Suprapubic skin (tissue), 4 donors: ENCODE measurements around the gene UBE3A. TPM values are rescaled to one million over a fixed set of nuclear protein-coding genes. Genes with fewer than 3 reads are reported as not detected.

Experiments
- DNase-seq, 2 donors: peaks; one replicate each; pipeline ENCODE4 v3.0.0-alpha.2; 2019; ENCODE audit warnings: low spot score in 2 of 2
- H3K27ac ChIP-seq: fragments of 200-600 bp; sonication (generic); one replicate; pipeline ENCODE4 v1.5.1; 2019
- H3K27me3 ChIP-seq: fragments of 200-600 bp; sonication (generic); one replicate; pipeline ENCODE4 v1.5.1; 2019
- H3K36me3 ChIP-seq: fragments of 200-600 bp; sonication (generic); one replicate; pipeline ENCODE4 v1.5.1; 2019
- H3K4me1 ChIP-seq: fragments of 200-600 bp; sonication (generic); one replicate; pipeline ENCODE4 v1.5.1; 2019
- H3K4me3 ChIP-seq: fragments of 200-600 bp; sonication (generic); one replicate; pipeline ENCODE4 v1.5.1; 2019; ENCODE audit warnings: mild to moderate bottlenecking
- H3K9me3 ChIP-seq: fragments of 200-600 bp; sonication (generic); one replicate; pipeline ENCODE4 v1.5.1; 2019
- CTCF ChIP-seq, 2 donors: fragments of 200-600 bp in 1 of 2; fragments of 450-650 bp in 1 of 2; sonication (generic) in 1 of 2; IDR thresholded peaks; one replicate each; pipeline ENCODE4 v1.5.1; 2016 to 2019; ENCODE audit warnings: antibody characterized with exemption in 2 of 2, mild to moderate bottlenecking in 1 of 2, moderate library complexity in 1 of 2
- EP300 ChIP-seq: sonication (generic); formaldehyde crosslinking; IDR thresholded peaks from one replicate; pipeline ENCODE4 v1.6.1; 2017; ENCODE audit warnings: antibody characterized with exemption
- POLR2A ChIP-seq, 2 donors: fragments of 450-650 bp; IDR thresholded peaks; one replicate each; pipeline ENCODE4 v1.6.1; 2017; ENCODE audit warnings: antibody characterized with exemption in 2 of 2, mild to moderate bottlenecking in 2 of 2, moderate library complexity in 2 of 2
- POLR2AphosphoS5 ChIP-seq, 3 donors: sonication (generic); formaldehyde crosslinking; IDR thresholded peaks; one replicate each; pipeline ENCODE4 v1.6.1; 2017; ENCODE audit warnings: antibody characterized with exemption in 3 of 3
- WGBS: methylation state at CpG from one replicate; pipeline ENCODE4 v1.1.5; 2018; 5-methylcytosine and 5-hydroxymethylcytosine counted together
- total RNA-seq, 4 donors: library from RNA; depleted of rRNA; stranded (reverse); fragments of >200 nt; gene quantifications; one replicate each; pipeline ENCODE4 v1.1.0, GENCODE V29; 2016

The UBE3A gene
- total RNA-seq, 4 donors from 2014 or later, result 64.0 to 100 (median 85.0) TPM

DNA sequence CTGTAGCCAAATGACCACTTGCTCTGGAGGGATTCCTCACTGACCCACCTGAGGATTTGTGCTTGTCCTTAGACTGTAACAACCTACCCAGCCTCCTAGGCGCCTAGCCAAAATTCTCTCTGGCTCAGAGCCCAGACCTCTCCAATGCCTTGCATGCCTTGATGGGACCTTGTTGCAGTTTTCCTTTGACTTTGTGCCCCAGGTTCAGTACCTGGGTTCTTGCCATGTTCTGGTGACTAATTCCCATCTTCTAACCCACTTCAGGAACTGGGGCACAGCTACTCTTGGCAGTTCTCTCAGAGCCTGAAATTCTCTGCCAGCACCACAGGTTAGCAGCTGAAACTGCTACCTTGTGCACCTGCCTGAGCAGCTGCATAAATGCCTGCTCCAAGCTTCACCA, 27.0 kb upstream of the UBE3A start:
- no peaks in the 10 kb centered on the region for H3K36me3 ChIP-seq
- no peaks in the 10 kb centered on the region for H3K4me1 ChIP-seq
- no peak for DNase-seq
- no peaks in the 10 kb centered on the region for H3K9me3 ChIP-seq
- no peak overlapping the region for H3K27ac ChIP-seq
- no peaks in the 10 kb centered on the region for H3K27me3 ChIP-seq
- no peak overlapping the region for H3K4me3 ChIP-seq
- TF ChIP-seq POLR2AphosphoS5 (IDR thresholded peaks at IDR 0.05), result no peak
- no peak for TF ChIP-seq EP300
- no peak for TF ChIP-seq CTCF (IDR thresholded peaks at IDR 0.05)
- no peak for TF ChIP-seq POLR2A (IDR thresholded peaks at IDR 0.05)
- WGBS, result 56% methylated on average over 1 of the region's 1 CpG

DNA sequence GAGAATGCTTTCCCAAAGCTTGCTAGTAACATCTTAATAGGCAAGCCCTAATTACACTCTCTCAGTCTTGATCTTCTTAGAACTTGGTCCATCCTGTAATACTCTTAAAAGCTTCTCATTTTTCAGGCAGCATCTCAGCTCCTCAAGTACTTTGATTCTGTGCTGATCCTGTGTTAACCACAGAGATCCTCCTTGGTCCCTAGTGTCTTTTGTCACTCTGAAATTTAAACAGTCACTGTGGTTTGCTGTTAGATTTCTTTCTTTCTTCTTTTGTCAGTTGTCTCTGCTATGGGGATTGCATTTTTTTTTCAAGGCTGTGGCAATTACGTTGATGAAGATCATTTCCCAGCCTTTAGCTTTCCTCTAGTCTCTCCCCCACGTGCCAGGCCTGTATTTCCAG, 26.0 kb upstream of the UBE3A start:
- 34% methylated on average over 2 of the region's 2 CpGs for WGBS
- Histone ChIP-seq H3K27ac (no peak overlapping the region), H3K9me3 (no peaks in the 10 kb centered on the region), H3K27me3 (no peaks in the 10 kb centered on the region), H3K4me3 (no peak overlapping the region), H3K4me1 (no peaks in the 10 kb centered on the region), H3K36me3 (no peaks in the 10 kb centered on the region)
- DNase-seq, result no peak
- TF ChIP-seq POLR2A (IDR thresholded peaks at IDR 0.05) (no peak), POLR2AphosphoS5 (IDR thresholded peaks at IDR 0.05) (no peak), EP300 (no peak), CTCF (IDR thresholded peaks at IDR 0.05) (no peak)

DNA sequence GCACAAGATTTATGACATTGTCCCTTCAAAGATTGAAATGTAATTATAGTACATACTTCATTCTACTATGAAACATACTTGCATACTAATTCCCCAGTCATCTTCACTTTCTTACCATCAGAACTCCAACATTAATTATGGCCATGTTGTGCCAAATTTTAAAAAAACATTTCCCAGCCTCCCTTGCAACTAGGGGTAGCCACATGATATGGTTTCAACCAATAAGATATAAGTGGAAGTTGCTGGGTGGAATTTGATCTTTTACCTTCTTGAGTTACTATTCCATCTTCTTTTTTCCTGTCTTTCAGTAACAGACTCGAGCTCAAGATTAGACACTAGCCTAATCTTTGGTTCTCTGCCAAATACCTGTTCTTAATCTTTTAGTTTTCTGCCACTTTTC, 25.6 kb upstream of the UBE3A start:
- 0% methylated on average over 1 of the region's 1 CpG for WGBS
- no peak for DNase-seq
- Histone ChIP-seq H3K36me3 (no peaks in the 10 kb centered on the region), H3K27me3 (no peaks in the 10 kb centered on the region), H3K27ac (no peak overlapping the region), H3K4me3 (no peak overlapping the region), H3K4me1 (no peaks in the 10 kb centered on the region), H3K9me3 (no peaks in the 10 kb centered on the region)
- TF ChIP-seq EP300 (no peak), POLR2AphosphoS5 (IDR thresholded peaks at IDR 0.05) (no peak), CTCF (IDR thresholded peaks at IDR 0.05) (no peak)

GRCh38 chr15:25456196-25456595, 17.4 kb upstream of the UBE3A start:
- Histone ChIP-seq H3K27ac (no peak overlapping the region), H3K4me1 (no peaks in the 10 kb centered on the region), H3K36me3 (no peaks in the 10 kb centered on the region), H3K27me3 (no peaks in the 10 kb centered on the region), H3K4me3 (no peak overlapping the region), H3K9me3 (no peaks in the 10 kb centered on the region)
- TF ChIP-seq CTCF (IDR thresholded peaks at IDR 0.05) (no peak), POLR2AphosphoS5 (IDR thresholded peaks at IDR 0.05) (no peak), POLR2A (IDR thresholded peaks at IDR 0.05) (no peak), EP300 (no peak)
- DNase-seq, result no peak
- WGBS, result 72% methylated on average over 3 of the region's 3 CpGs

DNA sequence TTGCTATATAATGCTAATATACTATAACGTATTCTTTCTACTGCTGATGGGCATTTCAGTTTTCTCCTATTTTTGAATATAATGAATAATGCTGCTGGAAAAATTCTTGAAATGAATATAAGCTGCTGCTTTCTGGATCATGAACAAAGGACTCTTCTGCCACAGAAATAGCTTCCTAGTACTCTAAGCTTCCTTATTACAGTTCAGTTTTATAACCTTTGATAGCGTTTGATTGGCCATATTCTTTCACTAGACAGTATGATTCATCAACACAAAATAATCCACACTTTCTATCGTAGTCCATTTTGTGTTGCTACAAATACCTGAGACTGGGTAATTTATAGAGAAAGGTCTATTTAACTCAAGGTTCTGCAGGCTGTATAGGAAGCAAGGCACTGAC, 16.4 kb upstream of the UBE3A start:
- H3K27me3 ChIP-seq, result no peaks in the 10 kb centered on the region
- no peak for TF ChIP-seq POLR2A (IDR thresholded peaks at IDR 0.05)
- no peak for TF ChIP-seq EP300
- TF ChIP-seq POLR2AphosphoS5 (IDR thresholded peaks at IDR 0.05), result no peak
- TF ChIP-seq CTCF (IDR thresholded peaks at IDR 0.05), result no peak
- H3K4me1 ChIP-seq, result no peaks in the 10 kb centered on the region
- H3K36me3 ChIP-seq, result no peaks in the 10 kb centered on the region
- 81% methylated on average over 3 of the region's 3 CpGs for WGBS
- no peak overlapping the region for H3K4me3 ChIP-seq
- H3K27ac ChIP-seq, result no peak overlapping the region
- DNase-seq, result no peak
- peaks cover 6% of the 10 kb centered on the region for H3K9me3 ChIP-seq
